ENCODE results near the gene WBP1. TPM values are rescaled to one million over a fixed set of nuclear protein-coding genes. Genes with fewer than 3 reads are reported as not detected.
"Not testable (repeated sequence)": the region's sequence is repeated elsewhere in the genome, so short reads cannot be mapped to it uniquely, and the experiment has no call there.

WBP1 gene
- total RNA-seq, 2 experiments from 2014 or later, result 68.8 to 70.8 TPM

GRCh38 chr2:74419345-74419744 lies 38.9 kb upstream of the WBP1 start:
- peak overlapping the region; percentile 41; the same call in 1 of the 2 replicates for H2AFZ ChIP-seq (ENCODE audit: low read length)
- H3K9me3 ChIP-seq (ENCODE audit: low read length), result no peaks in the 10 kb centered on the region
- peak overlapping the region; percentile 82 for H3K4me3 ChIP-seq (ENCODE audit: low read depth, low read length, poor library complexity, severe bottlenecking)
- peak; percentile 28 for DNase-seq (ENCODE audit: low spot score)
- no peak for TF ChIP-seq EZH2phosphoT487 (IDR thresholded peaks at IDR 0.05; ENCODE audit: borderline replicate concordance, low read depth, low read length)
- no peaks in the 10 kb centered on the region for H3K9me2 ChIP-seq (ENCODE audit: insufficient read depth, low read length)
- ChIA-PET POLR2A (interaction anchor here (0.7 to 1.4 kb wide), 4 partner anchors 28 to 394 kb away, joined by 3 to 4 read pairs (median 4); partner anchors contain the start of gene WBP1), CTCF (ENCODE audit: unreplicated experiment) (no interaction called here)
- H3K4me2 ChIP-seq (ENCODE audit: low read length), result peak overlapping the region; percentile 84
- H3K4me1 ChIP-seq (ENCODE audit: insufficient read depth, low read length, poor library complexity, severe bottlenecking), result peaks cover 36% of the 10 kb centered on the region
- intact Hi-C loops (cut with micrococcal nuclease; ENCODE audit: unreplicated experiment), result no loop called here
- no peaks in the 10 kb centered on the region for H4K20me1 ChIP-seq (ENCODE audit: insufficient read depth, low read length)
- BruUV-seq (replicated peaks), result no TSS peak
- no peaks in the 10 kb centered on the region for H3K36me3 ChIP-seq (ENCODE audit: insufficient read depth, low read length)
- peaks cover 4% of the 10 kb centered on the region; the same call in 1 of the 2 replicates for H3K79me2 ChIP-seq (ENCODE audit: insufficient read depth, low read depth, low read length)
- peak overlapping the region; percentile 88 for H3K27ac ChIP-seq (ENCODE audit: low read depth, low read length, poor library complexity, severe bottlenecking)

GRCh38 chr2:74420006-74420405 lies 38.2 kb upstream of the WBP1 start:
- peaks cover 33% of the 10 kb centered on the region for H3K4me1 ChIP-seq (ENCODE audit: insufficient read depth, low read length, poor library complexity, severe bottlenecking)
- peak overlapping the region; percentile 84 for H3K4me2 ChIP-seq (ENCODE audit: low read length)
- no peaks in the 10 kb centered on the region for H4K20me1 ChIP-seq (ENCODE audit: insufficient read depth, low read length)
- BruUV-seq (replicated peaks), result no TSS peak
- no peaks in the 10 kb centered on the region for H3K9me2 ChIP-seq (ENCODE audit: insufficient read depth, low read length)
- CTCF ChIA-PET (ENCODE audit: unreplicated experiment), result no interaction called here
- DNase-seq (ENCODE audit: low spot score), result no peak
- H3K4me3 ChIP-seq (ENCODE audit: low read depth, low read length, poor library complexity, severe bottlenecking), result peak overlapping the region; percentile 82
- peaks cover 6% of the 10 kb centered on the region; the same call in 1 of the 2 replicates for H3K36me3 ChIP-seq (ENCODE audit: insufficient read depth, low read length)
- no peaks in the 10 kb centered on the region for H3K9me3 ChIP-seq (ENCODE audit: low read length)
- intact Hi-C loops (cut with micrococcal nuclease; ENCODE audit: unreplicated experiment), result no loop called here
- H3K79me2 ChIP-seq (ENCODE audit: insufficient read depth, low read depth, low read length), result peaks cover 4% of the 10 kb centered on the region; the same call in 1 of the 2 replicates
- H3K27ac ChIP-seq (ENCODE audit: low read depth, low read length, poor library complexity, severe bottlenecking), result peak overlapping the region; percentile 88
- TF ChIP-seq EZH2phosphoT487 (IDR thresholded peaks at IDR 0.05; ENCODE audit: borderline replicate concordance, low read depth, low read length), result no peak
- no peak for TF ChIP-seq CTCF (conservative IDR thresholded peaks at IDR 0.05; ENCODE audit: low read length)
- POLR2A ChIA-PET, result interaction anchor here (0.6 to 1.3 kb wide), 4 partner anchors 11 to 53 kb away, joined by 3 to 8 read pairs (median 5); no protein-coding TSS in a partner anchor
- peak overlapping the region; percentile 41; the same call in 1 of the 2 replicates for H2AFZ ChIP-seq (ENCODE audit: low read length)

GRCh38 chr2:74420443-74421103 lies 37.7 kb upstream of the WBP1 start:
- not testable (repeated sequence) for H3K9me3 ChIP-seq (ENCODE audit: low read length); H3K36me3 ChIP-seq (ENCODE audit: insufficient read depth, low read length); BruUV-seq (replicated peaks); H3K79me2 ChIP-seq (ENCODE audit: insufficient read depth, low read depth, low read length); DNase-seq (ENCODE audit: low spot score); H4K20me1 ChIP-seq (ENCODE audit: insufficient read depth, low read length); H3K9me2 ChIP-seq (ENCODE audit: insufficient read depth, low read length)
- Histone ChIP-seq H3K4me3 (ENCODE audit: low read depth, low read length, poor library complexity, severe bottlenecking) (peak overlapping the region; percentile 82), H2AFZ (ENCODE audit: low read length) (peak overlapping the region; percentile 81; the same call in 1 of the 2 replicates), H3K27ac (ENCODE audit: low read depth, low read length, poor library complexity, severe bottlenecking) (peak overlapping the region; percentile 88), H3K4me1 (ENCODE audit: insufficient read depth, low read length, poor library complexity, severe bottlenecking) (peaks cover 33% of the 10 kb centered on the region), H3K4me2 (ENCODE audit: low read length) (peak overlapping the region; percentile 84)
- intact Hi-C loops (cut with micrococcal nuclease; ENCODE audit: unreplicated experiment), result loop anchor here (1.0 kb wide), 2 partner anchors 34 to 109 kb away; partner anchors contain the start of genes AUP1 and HTRA2
- CTCF ChIA-PET (ENCODE audit: unreplicated experiment), result interaction anchor here (1.0 kb wide), 1 partner anchor 35 kb away, joined by 4 read pairs; the partner anchor contains the start of gene INO80B
- POLR2A ChIA-PET, result interaction anchor here (0.6 to 1.4 kb wide), 13 partner anchors 11 to 156 kb away, joined by 3 to 8 read pairs (median 4); partner anchors contain the start of gene WBP1
